HG02759 (cell line): Measurements from ENCODE around the gene SNRPB.

Experiments
- ATAC-seq: cut with Tn5 transposase; IDR thresholded peaks from one replicate; pipeline ENCODE4 v1.9.1; 2021; ENCODE audit warnings: mild to moderate bottlenecking, moderate library complexity; ENCODE audit not compliant: unreplicated experiment

SNRPB gene

GRCh38 chr20:2475850-2476741, 5.5 kb upstream of the SNRPB start:
- no peak for ATAC-seq

- no peak for ATAC-seq
These were observed 2.9 kb upstream of the SNRPB start for GRCh38 chr20:2473516-2473915.

DNA sequence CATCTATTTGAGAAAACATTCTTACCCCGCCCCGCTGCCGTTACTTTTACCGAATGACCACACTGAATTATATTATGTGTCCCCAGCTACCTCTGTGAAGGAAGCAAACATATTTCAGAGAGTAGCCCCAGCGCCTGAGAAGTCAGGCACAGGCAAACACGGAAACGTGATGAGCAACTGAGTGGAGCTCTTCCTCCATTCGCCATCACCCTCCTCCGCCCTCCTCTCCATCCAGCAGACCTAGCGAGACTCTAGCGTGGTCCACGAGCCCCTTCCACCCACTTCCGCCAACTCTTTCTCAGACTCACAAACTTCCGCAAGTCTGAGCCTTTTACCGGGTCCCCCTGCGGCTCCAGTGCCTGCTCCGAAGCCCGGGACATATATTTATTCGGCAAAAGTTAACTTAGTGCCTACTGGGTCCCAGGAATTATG, 582 bp downstream of the SNRPB start:
- peak; percentile 25 for ATAC-seq

- ATAC-seq: no peak
These were observed 1.8 kb downstream of the SNRPB start for GRCh38 chr20:2468581-2469407.

GRCh38 chr20:2467412-2467811, 3.2 kb downstream of the SNRPB start:
- no peak for ATAC-seq

- no peak for ATAC-seq
These were observed 5.5 kb downstream of the SNRPB start for GRCh38 chr20:2465100-2465499.

GRCh38 chr20:2463616-2464365, 6.8 kb downstream of the SNRPB start:
- ATAC-seq: no peak

GRCh38 chr20:2462484-2462883, 8.1 kb downstream of the SNRPB start:
- no peak for ATAC-seq

- ATAC-seq: no peak
These were observed 9.7 kb downstream of the SNRPB start for GRCh38 chr20:2460752-2461424.

GRCh38 chr20:2459981-2460751, 10.4 kb downstream of the SNRPB start:
- no peak for ATAC-seq

DNA sequence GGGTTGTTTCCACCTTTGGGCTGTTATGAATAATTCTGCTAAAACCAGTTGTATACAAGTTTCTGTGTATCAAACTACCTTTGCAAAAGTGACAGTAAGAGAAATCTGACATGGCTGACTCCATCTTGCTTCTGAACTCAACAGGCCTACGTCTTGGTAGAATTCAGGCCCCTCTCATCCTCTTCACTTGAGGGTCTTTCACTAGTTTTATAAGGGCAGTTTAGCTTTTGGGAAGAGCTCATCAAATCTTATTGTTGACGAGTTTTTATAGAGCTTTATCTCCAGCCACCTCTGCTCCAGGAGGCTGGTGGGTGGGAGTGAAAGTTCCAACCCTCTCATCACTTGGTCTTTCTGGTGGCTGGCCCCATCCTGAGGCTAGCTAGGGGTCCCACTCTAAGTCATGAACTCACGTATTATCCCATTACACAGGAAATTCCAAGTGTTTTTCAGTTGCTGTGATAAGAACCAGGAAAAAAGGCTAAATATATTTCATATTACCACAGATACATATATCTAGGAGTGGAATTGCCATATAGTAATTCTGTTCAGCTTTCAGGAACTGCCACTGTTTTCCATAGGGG, 11.6 kb downstream of the SNRPB start:
- ATAC-seq: no peak

- no peak for ATAC-seq
These were observed 14.7 kb downstream of the SNRPB start for GRCh38 chr20:2455771-2456497.

GRCh38 chr20:2453792-2454191, 16.8 kb downstream of the SNRPB start:
- ATAC-seq: no peak

GRCh38 chr20:2451939-2452732, 18.5 kb downstream of the SNRPB start:
- ATAC-seq: no peak

- ATAC-seq: no peak
These were observed 19.2 kb downstream of the SNRPB start for GRCh38 chr20:2451422-2451821.

DNA sequence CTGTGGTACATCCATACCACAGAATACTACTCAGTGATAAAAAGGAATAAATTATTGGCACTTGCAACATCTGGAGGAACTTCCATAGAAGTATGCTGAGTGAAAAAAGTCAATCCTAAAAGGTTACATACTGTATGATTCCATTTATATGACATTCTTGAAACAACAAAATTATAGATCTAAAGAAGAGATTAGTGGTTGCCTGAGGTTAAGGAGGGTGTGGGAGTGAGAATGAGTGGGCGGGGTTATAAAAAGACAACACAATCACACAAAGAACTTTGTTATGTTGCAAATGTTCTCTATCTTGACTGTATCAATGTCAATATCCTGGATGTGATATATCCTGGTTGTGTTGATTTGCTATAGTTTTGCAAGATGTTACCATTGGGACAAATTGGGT, 21.2 kb downstream of the SNRPB start:
- ATAC-seq: no peak

- no peak for ATAC-seq
These were observed 23.7 kb downstream of the SNRPB start for GRCh38 chr20:2446845-2447244.

- ATAC-seq: no peak
These were observed 39.4 kb downstream of the SNRPB start for GRCh38 chr20:2431185-2431584.
